RCC 7860 (cell line): ENCODE measurements around the gene JADE3.

Experiments
- DNase-seq: peaks from one replicate; pipeline ENCODE4 v3.0.0-alpha.2; 2015; ENCODE audit warnings: low spot score
- FAIRE-seq: peaks from 2 replicates; lab custom pipeline; 2012; peaks lifted over from hg19 to GRCh38; lab: Jason Lieb, UNC

The JADE3 gene

GRCh38 chrX:46912098-46912602, at the start of gene JADE3:
TSS of gene JADE3 (plus strand) at chrX:46912421. CDS start at chrX:46984895, 72,474 bp downstream.
- FAIRE-seq, result no peak
- DNase-seq, result peak; percentile 45

GRCh38 chrX:46863072-46863471, 49.1 kb upstream of the JADE3 start:
- DNase-seq (no peak), FAIRE-seq (no peak)

GRCh38 chrX:46864606-46865005, 47.6 kb upstream of the JADE3 start:
- DNase-seq (no peak), FAIRE-seq (no peak)

- DNase-seq, result peak; percentile 14
- FAIRE-seq, result no peak
These were observed 46.9 kb upstream of the JADE3 start for GRCh38 chrX:46865281-46865680.

- DNase-seq (no peak), FAIRE-seq (no peak)
These were observed 45.5 kb upstream of the JADE3 start for GRCh38 chrX:46866726-46867125.

GRCh38 chrX:46873746-46874145, 38.5 kb upstream of the JADE3 start:
- FAIRE-seq (no peak), DNase-seq (no peak)

- FAIRE-seq (no peak), DNase-seq (no peak)
These were observed 35.3 kb upstream of the JADE3 start for GRCh38 chrX:46876901-46877300.

GRCh38 chrX:46882266-46882665, 30.0 kb upstream of the JADE3 start:
- no peak for FAIRE-seq

GRCh38 chrX:46884799-46885198, 27.4 kb upstream of the JADE3 start:
- DNase-seq (no peak), FAIRE-seq (no peak)

More at GRCh38 chrX:46882266-46882665, 30.0 kb upstream of the JADE3 start:
- no peak for DNase-seq

GRCh38 chrX:46898207-46898606, 14.0 kb upstream of the JADE3 start:
- FAIRE-seq, result no peak

GRCh38 chrX:46903458-46904242, 8.6 kb upstream of the JADE3 start:
- peak; percentile 47 for DNase-seq

More at GRCh38 chrX:46898207-46898606, 14.0 kb upstream of the JADE3 start:
- DNase-seq, result no peak

GRCh38 chrX:46904626-46905025, 7.6 kb upstream of the JADE3 start:
- FAIRE-seq (no peak), DNase-seq (no peak)

More at GRCh38 chrX:46903458-46904242, 8.6 kb upstream of the JADE3 start:
- no peak for FAIRE-seq

- FAIRE-seq (no peak), DNase-seq (no peak)
These were observed 1.8 kb upstream of the JADE3 start for GRCh38 chrX:46910415-46910814.

GRCh38 chrX:46912603-46913491, 626 bp downstream of the JADE3 start:
- DNase-seq (peak; percentile 16), FAIRE-seq (no peak)

GRCh38 chrX:46913667-46914066, 1.4 kb downstream of the JADE3 start:
- no peak for FAIRE-seq
- no peak for DNase-seq

- FAIRE-seq, result no peak
- DNase-seq, result no peak
These were observed 4.1 kb downstream of the JADE3 start for GRCh38 chrX:46916273-46916672.

GRCh38 chrX:46917622-46918021, 5.4 kb downstream of the JADE3 start:
- no peak for DNase-seq
- no peak for FAIRE-seq

- FAIRE-seq (no peak), DNase-seq (no peak)
These were observed 6.2 kb downstream of the JADE3 start for GRCh38 chrX:46918434-46918833.

GRCh38 chrX:46920235-46920634, 8.0 kb downstream of the JADE3 start:
- DNase-seq, result no peak
- no peak for FAIRE-seq

- DNase-seq (no peak), FAIRE-seq (no peak)
These were observed 10.4 kb downstream of the JADE3 start for GRCh38 chrX:46922611-46923010.

GRCh38 chrX:46927718-46928117, 15.5 kb downstream of the JADE3 start:
- no peak for FAIRE-seq
- DNase-seq, result no peak
